A673 (cell line): ENCODE results near the gene VAPA. TPM values are rescaled to one million over a fixed set of nuclear protein-coding genes. Genes with fewer than 3 reads are reported as not detected.

Experiments
- BruUV-seq: library from RNA; stranded (reverse); fragments of 400-500 nt; replicated peaks from 2 replicates; lab custom pipeline; 2021; lab: Mats Ljungman, UMichigan
- CTCF ChIA-PET: fragments of 300-600 bp; sonication (Branson Sonifier 250); formaldehyde crosslinking; loops from one replicate; lab custom pipeline; 2022; ENCODE audit warnings: antibody characterized with exemption; lab: Charles Lee
- POLR2A ChIA-PET: fragments of 300-600 bp; sonication (Branson Sonifier 250); formaldehyde crosslinking; loops from one replicate; lab custom pipeline; 2022; ENCODE audit warnings: antibody characterized with exemption; ENCODE audit not compliant: low non-redundant PET; lab: Charles Lee
- DNase-seq: peaks from one replicate; pipeline ENCODE4 v3.0.0-alpha.2; 2015; ENCODE audit warnings: low spot score
- H3K27ac ChIP-seq: fragments of 200-600 bp; sonication (generic); 2 replicates; pipeline ENCODE4 v1.5.1; 2016; ENCODE audit warnings: mixed run types, low read depth, mild to moderate bottlenecking, mixed read lengths, antibody characterized with exemption, low read length; ENCODE audit not compliant: poor library complexity, severe bottlenecking
- H3K27me3 ChIP-seq: fragments of 200-600 bp; sonication (generic); replicated peaks from 2 replicates; pipeline ENCODE4 v1.6.1; 2017; ENCODE audit warnings: mixed run types, low read depth, mild to moderate bottlenecking, mixed read lengths, antibody characterized with exemption, low read length; ENCODE audit not compliant: insufficient read depth, poor library complexity
- H3K36me3 ChIP-seq: fragments of 200-600 bp; sonication (generic); 2 replicates; pipeline ENCODE4 v1.6.1; 2016; ENCODE audit warnings: mixed run types, mild to moderate bottlenecking, mixed read lengths, antibody characterized with exemption, low read length; ENCODE audit not compliant: insufficient read depth, poor library complexity, severe bottlenecking
- H3K4me1 ChIP-seq: fragments of 200-600 bp; sonication (generic); 2 replicates; pipeline ENCODE4 v1.6.1; 2017; ENCODE audit warnings: mixed run types, mild to moderate bottlenecking, mixed read lengths, antibody characterized with exemption, low read length; ENCODE audit not compliant: insufficient read depth, poor library complexity, severe bottlenecking
- H3K4me3 ChIP-seq: fragments of 200-600 bp; sonication (generic); 2 replicates; pipeline ENCODE4 v1.5.1; 2016; ENCODE audit warnings: low read depth, mixed run types, mild to moderate bottlenecking, mixed read lengths, low read length; ENCODE audit not compliant: poor library complexity, severe bottlenecking
- H3K9me3 ChIP-seq: fragments of 200-600 bp; sonication (generic); 2 replicates; pipeline ENCODE4 v1.6.1; 2016; ENCODE audit warnings: mixed run types, low read depth, mild to moderate bottlenecking, mixed read lengths, antibody characterized with exemption, low read length; ENCODE audit not compliant: poor library complexity, severe bottlenecking
- EZH2 ChIP-seq: fragments of 200-600 bp; sonication (generic); IDR thresholded peaks from 2 replicates; pipeline ENCODE4 v1.6.1; 2017; ENCODE audit warnings: borderline replicate concordance, low read depth, mild to moderate bottlenecking, mixed read lengths, antibody characterized with exemption, low read length; ENCODE audit not compliant: poor library complexity, severe bottlenecking
- intact Hi-C: fragments of 100-400 bp; cut with micrococcal nuclease; formaldehyde crosslinking; loops from one replicate; pipeline ENCODE4 v1.10.0; 2022; ENCODE audit not compliant: unreplicated experiment
- total RNA-seq: library from RNA; stranded (reverse); gene quantifications from 2 replicates; pipeline ENCODE4 v1.2.3, GENCODE V29; 2021
- TF ChIP-seq, protein P1 (sequence below): fragments of 300-800, 200-600 bp; sonication (generic); conservative IDR thresholded peaks from 2 replicates; pipeline ENCODE4 v1.5.1; 2017; ENCODE audit warnings: low read depth, mild to moderate bottlenecking, antibody characterized with exemption, low read length, moderate library complexity, mixed read lengths

The VAPA gene
- total RNA-seq, 1 experiment from 2014 or later, result 185 TPM

DNA sequence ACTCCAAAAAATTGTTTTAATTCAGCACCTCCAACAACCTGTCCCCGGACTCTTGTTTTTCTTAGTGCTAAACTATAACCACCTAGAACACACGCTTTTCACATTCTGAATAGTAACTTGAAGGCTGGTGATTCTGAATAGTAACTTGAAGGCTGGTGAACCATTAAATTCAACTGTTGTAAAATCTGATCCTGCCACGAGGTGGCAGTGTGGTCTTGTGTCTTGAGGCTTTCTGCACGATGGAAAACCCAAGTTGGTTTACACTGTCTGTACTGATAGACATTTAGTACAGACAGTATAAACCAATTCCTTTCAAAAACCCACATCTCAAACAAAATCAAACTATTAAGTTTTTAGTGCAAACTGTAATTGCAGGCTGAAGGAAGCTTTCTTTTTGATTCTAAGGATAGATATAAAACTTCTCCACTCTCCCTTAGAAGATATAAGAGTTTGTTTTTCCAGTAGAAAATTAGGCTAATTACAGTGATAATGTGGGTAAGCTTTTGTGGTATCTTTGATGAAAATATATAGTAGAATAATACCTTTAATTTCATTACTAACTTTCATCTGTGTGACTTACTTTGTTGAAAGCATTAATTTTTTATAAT lies 57.6 kb downstream of the VAPA start:
- no peaks in the 10 kb centered on the region for H3K27me3 ChIP-seq
- H3K36me3 ChIP-seq, result no peaks in the 10 kb centered on the region
- no peak for TF ChIP-seq EZH2
- TF ChIP-seq, protein P1, sequence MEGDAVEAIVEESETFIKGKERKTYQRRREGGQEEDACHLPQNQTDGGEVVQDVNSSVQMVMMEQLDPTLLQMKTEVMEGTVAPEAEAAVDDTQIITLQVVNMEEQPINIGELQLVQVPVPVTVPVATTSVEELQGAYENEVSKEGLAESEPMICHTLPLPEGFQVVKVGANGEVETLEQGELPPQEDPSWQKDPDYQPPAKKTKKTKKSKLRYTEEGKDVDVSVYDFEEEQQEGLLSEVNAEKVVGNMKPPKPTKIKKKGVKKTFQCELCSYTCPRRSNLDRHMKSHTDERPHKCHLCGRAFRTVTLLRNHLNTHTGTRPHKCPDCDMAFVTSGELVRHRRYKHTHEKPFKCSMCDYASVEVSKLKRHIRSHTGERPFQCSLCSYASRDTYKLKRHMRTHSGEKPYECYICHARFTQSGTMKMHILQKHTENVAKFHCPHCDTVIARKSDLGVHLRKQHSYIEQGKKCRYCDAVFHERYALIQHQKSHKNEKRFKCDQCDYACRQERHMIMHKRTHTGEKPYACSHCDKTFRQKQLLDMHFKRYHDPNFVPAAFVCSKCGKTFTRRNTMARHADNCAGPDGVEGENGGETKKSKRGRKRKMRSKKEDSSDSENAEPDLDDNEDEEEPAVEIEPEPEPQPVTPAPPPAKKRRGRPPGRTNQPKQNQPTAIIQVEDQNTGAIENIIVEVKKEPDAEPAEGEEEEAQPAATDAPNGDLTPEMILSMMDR, result peak; percentile 83
- CTCF ChIA-PET, result interaction anchor here (0.7 to 2.4 kb wide), 3 partner anchors 487 to 548 kb away, joined by 3 to 12 read pairs (median 4); no protein-coding TSS in a partner anchor
- H3K9me3 ChIP-seq, result peaks cover 15% of the 10 kb centered on the region
- POLR2A ChIA-PET, result no interaction called here
- DNase-seq, result peak; percentile 89
- H3K27ac ChIP-seq, result peak overlapping the region; percentile 16
- BruUV-seq, result no TSS peak
- no peak overlapping the region for H3K4me3 ChIP-seq
- intact Hi-C loops, result loop anchor here (1.0 to 10.0 kb wide), 10 partner anchors 91 to 1583 kb away; no protein-coding TSS in a partner anchor
- peaks cover 16% of the 10 kb centered on the region for H3K4me1 ChIP-seq

DNA sequence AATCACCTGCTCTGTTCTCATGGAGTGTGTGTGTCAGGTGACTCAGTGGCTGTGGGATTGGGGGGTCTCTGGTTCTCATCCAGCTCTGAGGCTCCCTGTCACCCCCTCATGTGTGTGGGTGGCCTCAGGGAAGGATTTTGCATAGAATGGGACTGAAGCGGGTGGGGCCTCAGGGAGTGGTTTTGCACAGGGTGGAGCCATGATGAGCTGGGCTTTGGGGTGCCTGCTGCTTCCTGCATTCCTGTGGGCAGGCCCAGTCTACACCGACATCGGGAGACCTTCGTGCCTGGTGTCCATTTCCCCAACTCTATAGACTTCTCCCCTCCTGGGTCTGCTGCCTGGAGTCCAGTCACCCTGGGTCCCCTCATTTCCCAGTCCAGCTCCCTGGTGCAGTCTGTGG lies 59.7 kb downstream of the VAPA start:
- no TSS peak for BruUV-seq
- no peaks in the 10 kb centered on the region for H3K36me3 ChIP-seq
- peak overlapping the region; percentile 28 for H3K27ac ChIP-seq
- no peak overlapping the region for H3K4me3 ChIP-seq
- H3K27me3 ChIP-seq, result no peaks in the 10 kb centered on the region
- ChIA-PET POLR2A (no interaction called here), CTCF (interaction anchor here (1.0 kb wide), 1 partner anchor 548 kb away, joined by 3 read pairs; no protein-coding TSS in a partner anchor)
- no peak for TF ChIP-seq EZH2
- TF ChIP-seq, protein P1, result no peak
- H3K4me1 ChIP-seq, result peaks cover 16% of the 10 kb centered on the region
- intact Hi-C loops, result loop anchor here (5.0 to 10.0 kb wide), 7 partner anchors 131 to 1581 kb away; no protein-coding TSS in a partner anchor
- H3K9me3 ChIP-seq, result peaks cover 17% of the 10 kb centered on the region
- DNase-seq, result no peak

DNA sequence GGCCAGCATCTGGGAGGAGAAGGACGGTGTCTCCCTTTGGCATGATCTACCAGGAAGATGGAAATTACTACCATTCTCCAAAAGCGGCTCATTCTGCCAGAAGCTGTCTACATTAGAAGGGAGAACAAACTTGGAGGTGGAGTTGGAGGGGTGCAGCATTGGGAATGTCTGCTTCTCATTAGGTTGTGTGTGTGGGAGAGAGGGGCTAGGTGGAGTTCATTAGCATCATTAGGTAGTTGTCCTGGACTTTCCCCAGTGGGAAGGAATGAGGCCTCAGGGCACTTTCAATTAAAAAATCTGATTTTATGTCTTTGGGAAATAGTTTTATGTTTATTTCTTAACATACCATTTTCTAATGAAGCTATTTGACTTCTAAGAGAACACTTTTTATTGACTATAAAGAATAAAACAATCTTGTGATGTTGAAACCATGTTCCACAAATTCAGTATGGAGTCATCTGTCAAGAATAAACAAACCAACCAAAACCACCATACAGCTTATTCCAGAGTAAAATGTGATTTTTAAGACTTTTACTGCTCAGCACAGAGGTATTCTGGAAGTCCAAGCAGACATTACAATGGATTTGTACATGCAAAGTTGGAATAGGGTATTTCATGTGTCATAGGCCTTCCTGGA lies 60.6 kb downstream of the VAPA start:
- intact Hi-C loops, result loop anchor here (5.0 to 10.0 kb wide), 7 partner anchors 130 to 1580 kb away; no protein-coding TSS in a partner anchor
- H3K4me1 ChIP-seq, result peaks cover 16% of the 10 kb centered on the region
- no peaks in the 10 kb centered on the region for H3K36me3 ChIP-seq
- H3K9me3 ChIP-seq, result peaks cover 17% of the 10 kb centered on the region
- no peaks in the 10 kb centered on the region for H3K27me3 ChIP-seq
- no TSS peak for BruUV-seq
- TF ChIP-seq EZH2, result no peak
- TF ChIP-seq, protein P1, result no peak
- DNase-seq, result no peak
- POLR2A ChIA-PET, result interaction anchor here (0.6 kb wide), 1 partner anchor 39 kb away, joined by 4 read pairs; no protein-coding TSS in a partner anchor
- no peak overlapping the region for H3K4me3 ChIP-seq
- CTCF ChIA-PET, result no interaction called here
- peak overlapping the region; percentile 28 for H3K27ac ChIP-seq
